GM23338 (cell line): ENCODE data around the gene MAP4K3. TPM values are rescaled to one million over a fixed set of nuclear protein-coding genes. Genes with fewer than 3 reads are reported as not detected.

Experiments used
- ATAC-seq: fragments of 200-7000 bp; cut with Tn5 transposase; 3 replicates; pipeline ENCODE4 v1.9.1; 2020
- DNase-seq: peaks from one replicate; pipeline ENCODE4 v3.0.0-alpha.2; 2015; ENCODE audit warnings: low spot score
- H2AFZ ChIP-seq: fragments of 200-600 bp; sonication (generic); 2 replicates; pipeline ENCODE4 v1.8.0; 2016; ENCODE audit warnings: antibody characterized with exemption, mild to moderate bottlenecking, moderate library complexity
- H3F3A ChIP-seq: fragments of 200-600 bp; sonication (generic); replicated peaks from 2 replicates; pipeline ENCODE4 v1.8.0; 2017; ENCODE audit warnings: antibody characterized with exemption, mixed run types, low read depth
- H3K27ac ChIP-seq: fragments of 200-600 bp; sonication (generic); 2 replicates; pipeline ENCODE4 v1.6.1; 2016; ENCODE audit warnings: low read depth
- H3K27me3 ChIP-seq: fragments of 200-600 bp; sonication (generic); 2 replicates; pipeline ENCODE4 v1.8.0; 2016; ENCODE audit warnings: mild to moderate bottlenecking, mixed run types, moderate library complexity; ENCODE audit not compliant: insufficient read depth
- H3K36me3 ChIP-seq: fragments of 200-600 bp; sonication (generic); 2 replicates; pipeline ENCODE4 v1.8.0; 2016; ENCODE audit warnings: mild to moderate bottlenecking; ENCODE audit not compliant: insufficient read depth
- H3K4me1 ChIP-seq: fragments of 200-600 bp; sonication (generic); 2 replicates; pipeline ENCODE4 v1.8.0; 2016; ENCODE audit warnings: mild to moderate bottlenecking, moderate library complexity; ENCODE audit not compliant: insufficient read depth
- H3K4me2 ChIP-seq: fragments of 200-600 bp; sonication (generic); 2 replicates; pipeline ENCODE4 v1.7.1; 2017; ENCODE audit warnings: mixed run types
- H3K4me3 ChIP-seq: fragments of 200-600 bp; sonication (generic); 2 replicates; pipeline ENCODE4 v1.6.1; 2016; ENCODE audit warnings: mixed run types
- H3K79me2 ChIP-seq: fragments of 200-600 bp; sonication (generic); replicated peaks from 2 replicates; pipeline ENCODE4 v1.8.0; 2017; ENCODE audit warnings: mild to moderate bottlenecking; ENCODE audit not compliant: insufficient read depth
- H3K9me2 ChIP-seq: fragments of 200-600 bp; sonication (generic); 2 replicates; pipeline ENCODE4 v1.8.0; 2017; ENCODE audit not compliant: insufficient read depth
- H4K20me1 ChIP-seq: fragments of 200-600 bp; sonication (generic); replicated peaks from 2 replicates; pipeline ENCODE4 v1.8.0; 2017; ENCODE audit warnings: mild to moderate bottlenecking; ENCODE audit not compliant: insufficient read depth
- H3K27ac Mint-ChIP-seq: 2 replicates; pipeline ENCODE4 v1.8.0; 2020; ENCODE audit warnings: inconsistent platforms, mild to moderate bottlenecking, moderate library complexity, mixed read lengths
- H3K27me3 Mint-ChIP-seq: 3 replicates; pipeline ENCODE4 v1.8.0; 2022; ENCODE audit warnings: low read depth, mild to moderate bottlenecking, moderate library complexity, mixed read lengths, inconsistent platforms; ENCODE audit not compliant: insufficient read depth, poor library complexity
- H3K36me3 Mint-ChIP-seq: 3 replicates; pipeline ENCODE4 v1.8.0; 2021; ENCODE audit warnings: low read depth, mild to moderate bottlenecking, inconsistent platforms, moderate library complexity, mixed read lengths
- H3K4me1 Mint-ChIP-seq: 3 replicates; pipeline ENCODE4 v1.8.0; 2020; ENCODE audit warnings: mild to moderate bottlenecking, inconsistent platforms, mixed read lengths
- H3K4me3 Mint-ChIP-seq: 3 replicates; pipeline ENCODE4 v1.8.0; 2021; ENCODE audit warnings: moderate library complexity, mild to moderate bottlenecking, inconsistent platforms, mixed read lengths
- H3K9me3 Mint-ChIP-seq: 3 replicates; pipeline ENCODE4 v1.8.0; 2020; ENCODE audit warnings: moderate library complexity, mild to moderate bottlenecking, inconsistent platforms, mixed read lengths
- CREB1 ChIP-seq: fragments of 250-450 bp; sonication (Bioruptor Pico); IDR thresholded peaks from 2 replicates; pipeline ENCODE4 v1.5.0; 2020; ENCODE audit warnings: low read depth, mild to moderate bottlenecking, moderate library complexity
- EZH2phosphoT487 ChIP-seq: fragments of 200-600 bp; sonication (generic); IDR thresholded peaks from one replicate; pipeline ENCODE4 v1.8.1; 2018; ENCODE audit warnings: antibody characterized with exemption; ENCODE audit not compliant: unreplicated experiment
- JUNB ChIP-seq: IDR thresholded peaks from one replicate; pipeline ENCODE4 v1.6.1; 2016; ENCODE audit warnings: antibody characterized with exemption; ENCODE audit not compliant: unreplicated experiment
- POLR2AphosphoS5 ChIP-seq: IDR thresholded peaks from 2 replicates; pipeline ENCODE4 v1.6.1; 2016; ENCODE audit warnings: antibody characterized with exemption, low read depth
- REST ChIP-seq: IDR thresholded peaks from one replicate; pipeline ENCODE4 v1.6.1; 2018; ENCODE audit warnings: antibody characterized with exemption; ENCODE audit not compliant: unreplicated experiment
- ZNF331 ChIP-seq: fragments of 250-450 bp; sonication (Bioruptor Pico); IDR thresholded peaks from 2 replicates; pipeline ENCODE4 v1.5.0; 2020; ENCODE audit warnings: low read depth, mild to moderate bottlenecking, moderate library complexity
- ZNF462 ChIP-seq: fragments of 250-450 bp; sonication (Bioruptor Pico); IDR thresholded peaks from 2 replicates; pipeline ENCODE4 v1.5.0; 2020; ENCODE audit warnings: mild to moderate bottlenecking, moderate library complexity
- polyA plus RNA-seq: library from polyadenylated mRNA; unstranded; fragments of >200 nt; fragmentation: Nextera tagmentation; extraction: Ambion mirVana; gene quantifications from 2 replicates; pipeline ENCODE4 v1.2.1, GENCODE V29; 2016
- total RNA-seq: library from RNA; depleted of rRNA; stranded (reverse); fragments of >200 nt; shearing (Covaris generic); gene quantifications from 2 replicates; pipeline ENCODE4 v1.2.3, GENCODE V29; 2014

Gene MAP4K3
- total and polyA plus RNA-seq, 2 experiments from 2014 or later = 33.0 to 90.7 TPM

DNA sequence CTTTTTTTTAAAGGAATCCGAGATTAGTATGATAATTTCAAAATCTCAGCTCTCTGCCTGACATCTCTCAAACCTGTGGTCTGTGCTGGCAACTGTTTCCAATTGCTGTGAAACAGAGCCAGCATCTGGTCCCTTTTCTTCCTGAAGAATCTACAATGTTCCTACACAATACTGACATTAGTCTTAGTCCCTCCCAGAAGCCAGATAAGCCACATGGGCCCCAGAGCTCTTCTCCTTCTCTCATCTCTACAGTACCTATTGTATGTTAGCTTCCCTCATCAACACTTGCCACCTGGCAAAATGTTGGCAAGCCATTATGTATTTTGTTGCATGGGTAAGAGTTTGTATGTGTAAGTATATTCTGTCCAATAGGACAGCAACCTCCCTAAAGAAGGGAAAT lies 130.5 kb downstream of the MAP4K3 start:
- ATAC-seq = no peak
- Mint-ChIP-seq H3K27me3 (peaks cover 2% of the 10 kb centered on the region), H3K27ac (no peak overlapping the region), H3K4me3 (no peak overlapping the region), H3K4me1 (peaks cover 14% of the 10 kb centered on the region), H3K9me3 (no peaks in the 10 kb centered on the region), H3K36me3 (peaks cover 13% of the 10 kb centered on the region; the same call in 2 of the 3 replicates)
- Histone ChIP-seq H3K4me2 (no peak overlapping the region), H3K27me3 (no peaks in the 10 kb centered on the region), H3K36me3 (no peaks in the 10 kb centered on the region; the same call in 1 of the 2 replicates), H3F3A (no peaks in the 10 kb centered on the region), H3K9me2 (no peaks in the 10 kb centered on the region), H4K20me1 (no peaks in the 10 kb centered on the region; the same call in 1 of the 2 replicates), H2AFZ (no peak overlapping the region), H3K27ac (no peak overlapping the region), H3K79me2 (no peaks in the 10 kb centered on the region), H3K4me3 (no peak overlapping the region), H3K4me1 (peaks cover 11% of the 10 kb centered on the region; the same call in 1 of the 2 replicates)
- no peak for TF ChIP-seq JUNB
- no peak for TF ChIP-seq ZNF331 (CRISPR knock-in tag)
- no peak for TF ChIP-seq REST
- no peak for TF ChIP-seq CREB1 (CRISPR knock-in tag)
- TF ChIP-seq EZH2phosphoT487 = no peak
- TF ChIP-seq POLR2AphosphoS5 = no peak
- TF ChIP-seq ZNF462 (CRISPR knock-in tag) = no peak
- no peak for DNase-seq
